GM18520 (cell line): ENCODE data around the gene TM9SF3.

Experiments used
- ATAC-seq: cut with Tn5 transposase; IDR thresholded peaks from one replicate; pipeline ENCODE4 v1.9.1; 2021; ENCODE audit not compliant: unreplicated experiment

TM9SF3 gene

DNA sequence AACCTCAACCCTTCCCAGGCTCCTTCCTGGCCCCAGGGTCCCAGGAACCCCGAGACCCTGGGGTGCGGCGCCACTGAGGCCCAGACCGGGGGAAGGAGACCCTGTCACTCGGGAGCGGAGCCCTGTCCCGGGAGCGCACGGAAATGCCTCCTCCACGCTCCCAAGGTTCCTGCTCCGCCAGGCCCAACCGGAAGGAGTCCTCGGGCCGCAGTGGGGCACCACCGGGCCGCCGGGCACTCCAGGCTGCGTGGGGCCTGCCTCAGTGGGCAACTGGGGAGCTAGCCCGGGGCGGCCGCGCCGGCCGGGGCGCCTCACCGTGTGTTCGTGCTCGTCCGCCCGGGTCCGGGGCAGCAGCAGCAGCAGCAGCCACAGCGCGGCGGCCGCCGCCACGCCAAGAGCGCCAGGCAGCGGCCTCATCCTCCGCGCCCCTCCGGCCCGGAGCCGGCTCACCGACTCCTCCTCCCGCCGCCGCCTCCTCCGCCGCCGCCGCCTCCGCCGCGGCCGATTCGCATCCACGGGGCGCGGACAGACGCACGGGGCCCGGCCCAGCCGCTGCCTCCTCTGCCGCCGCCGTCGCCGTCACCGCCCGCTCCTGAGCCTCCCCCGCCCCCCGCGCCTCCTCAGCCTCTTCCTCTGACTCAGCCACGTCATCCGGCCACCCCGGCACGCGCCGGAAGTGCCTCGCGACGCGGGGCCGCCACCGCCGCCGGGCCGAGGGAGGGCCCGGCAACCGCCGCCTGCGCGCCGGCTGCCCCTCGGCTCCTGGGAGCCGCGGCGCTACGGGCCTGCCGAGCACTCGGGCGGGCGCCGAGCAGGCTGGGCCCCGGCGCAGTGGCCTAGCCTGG is at the start of gene TM9SF3:
TM9SF3 (minus strand) TSS at position 594 of the 845 bp plus-strand sequence; CDS start at position 417, 177 bp downstream.
- ATAC-seq, result peak; percentile 52

DNA sequence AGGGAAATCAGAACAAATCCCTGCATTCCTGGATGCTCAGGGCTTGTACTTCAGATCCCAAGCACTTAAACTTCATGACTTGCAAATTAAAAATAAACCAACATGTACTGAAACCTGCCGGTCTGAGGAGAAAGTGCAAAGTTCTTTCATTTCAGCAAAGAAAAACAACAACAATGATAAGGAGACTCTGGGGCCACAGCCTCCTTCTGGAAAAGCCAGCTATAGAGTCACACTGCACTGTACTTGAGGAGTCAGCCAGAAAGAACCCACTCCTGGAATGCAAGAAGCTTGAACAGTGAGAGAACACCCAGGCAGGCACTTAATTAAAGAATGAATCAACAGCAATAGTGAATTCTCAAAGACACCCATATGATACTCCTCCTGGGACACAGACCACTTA is 49.7 kb upstream of the TM9SF3 start:
- ATAC-seq, result no peak

DNA sequence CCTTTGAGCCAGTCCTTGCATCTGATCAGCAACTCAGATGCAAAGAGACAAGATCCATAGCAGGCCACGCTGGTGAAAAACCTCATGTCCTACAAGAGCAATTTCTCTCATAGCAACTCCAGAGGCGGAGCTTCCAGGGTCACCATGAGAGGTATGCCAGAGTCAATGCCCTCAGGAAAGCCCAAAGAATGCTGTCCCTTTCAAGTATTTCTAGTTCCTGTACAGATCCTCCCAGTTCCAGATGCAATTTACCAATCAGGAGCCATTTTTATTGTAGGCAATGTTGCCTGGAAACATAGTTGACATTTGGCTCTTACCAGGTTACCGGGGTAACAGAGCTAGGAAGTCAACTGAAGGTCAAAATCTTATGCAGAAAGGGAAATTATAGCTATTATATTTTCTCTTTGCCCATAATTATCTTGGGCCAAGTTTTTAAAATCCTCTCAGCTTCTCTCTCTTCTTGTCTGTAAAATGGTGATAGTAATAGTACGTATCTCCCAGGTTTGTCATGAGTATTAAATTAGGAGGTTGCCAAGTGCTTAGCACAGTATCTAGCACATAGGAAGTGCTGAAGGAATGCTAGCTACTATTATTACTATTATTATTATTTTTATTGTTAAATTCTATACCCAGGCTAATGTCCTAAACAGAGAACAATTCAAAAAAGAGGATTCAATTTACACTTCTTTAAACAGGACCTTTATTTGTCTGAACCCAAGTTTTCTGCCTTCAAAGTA is 46.3 kb upstream of the TM9SF3 start:
- ATAC-seq, result no peak

DNA sequence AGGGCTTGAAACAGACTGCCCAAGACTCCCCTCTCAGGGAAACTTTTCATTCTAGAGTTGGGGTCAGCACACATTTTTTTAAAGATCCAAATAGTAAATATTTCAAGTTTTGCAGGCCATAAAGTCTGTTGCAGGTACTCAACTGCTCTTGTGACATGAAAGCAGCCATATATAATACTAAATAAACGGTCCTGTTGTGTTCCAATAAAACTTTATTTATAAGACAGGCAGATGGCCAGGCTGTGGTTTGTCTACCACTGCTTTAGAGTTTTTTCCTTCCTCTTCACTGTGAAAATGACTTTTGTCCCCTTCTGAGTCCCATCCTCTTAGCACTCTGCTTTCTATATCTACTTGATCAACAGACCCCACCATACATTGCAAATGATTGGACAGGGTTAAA is 40.5 kb upstream of the TM9SF3 start:
- no peak for ATAC-seq

DNA sequence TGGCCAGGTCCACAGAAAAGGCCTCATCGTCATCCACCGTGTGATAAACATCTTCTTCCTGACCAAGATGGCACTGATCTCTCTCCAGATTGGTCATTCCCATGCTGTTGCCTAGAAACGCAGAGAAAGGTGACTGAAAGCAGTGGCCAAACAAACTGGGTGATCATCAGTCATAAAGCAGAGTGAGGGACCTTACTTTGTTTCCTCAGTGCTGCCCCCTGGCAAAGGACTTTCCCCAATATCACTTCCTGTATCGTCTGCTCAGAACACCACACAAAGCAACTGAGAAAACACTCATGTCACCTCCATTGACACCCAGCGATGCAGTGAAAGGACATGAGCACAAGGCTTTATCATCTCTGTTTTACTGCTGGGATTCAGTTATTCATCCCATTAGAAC is 40.0 kb upstream of the TM9SF3 start:
- ATAC-seq, result no peak

DNA sequence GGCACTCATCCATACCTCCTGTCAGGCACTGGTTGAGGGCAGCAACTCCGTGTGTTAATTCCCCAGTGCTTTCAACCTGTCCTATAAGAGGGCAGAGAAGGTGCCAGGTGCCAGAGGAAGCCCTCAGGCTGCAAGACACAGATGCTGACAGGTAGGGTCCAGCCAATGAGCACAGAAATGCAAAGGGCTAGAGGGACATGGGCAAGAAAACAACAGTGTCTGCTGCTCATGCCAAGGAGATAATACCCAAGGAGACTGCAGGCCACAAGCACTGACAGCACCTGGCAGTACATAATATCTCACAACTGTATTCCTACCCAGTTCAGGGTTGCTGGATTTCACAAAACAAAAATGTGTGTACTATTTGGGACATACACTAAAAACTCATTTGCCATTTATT is 38.4 kb upstream of the TM9SF3 start:
- ATAC-seq, result no peak

DNA sequence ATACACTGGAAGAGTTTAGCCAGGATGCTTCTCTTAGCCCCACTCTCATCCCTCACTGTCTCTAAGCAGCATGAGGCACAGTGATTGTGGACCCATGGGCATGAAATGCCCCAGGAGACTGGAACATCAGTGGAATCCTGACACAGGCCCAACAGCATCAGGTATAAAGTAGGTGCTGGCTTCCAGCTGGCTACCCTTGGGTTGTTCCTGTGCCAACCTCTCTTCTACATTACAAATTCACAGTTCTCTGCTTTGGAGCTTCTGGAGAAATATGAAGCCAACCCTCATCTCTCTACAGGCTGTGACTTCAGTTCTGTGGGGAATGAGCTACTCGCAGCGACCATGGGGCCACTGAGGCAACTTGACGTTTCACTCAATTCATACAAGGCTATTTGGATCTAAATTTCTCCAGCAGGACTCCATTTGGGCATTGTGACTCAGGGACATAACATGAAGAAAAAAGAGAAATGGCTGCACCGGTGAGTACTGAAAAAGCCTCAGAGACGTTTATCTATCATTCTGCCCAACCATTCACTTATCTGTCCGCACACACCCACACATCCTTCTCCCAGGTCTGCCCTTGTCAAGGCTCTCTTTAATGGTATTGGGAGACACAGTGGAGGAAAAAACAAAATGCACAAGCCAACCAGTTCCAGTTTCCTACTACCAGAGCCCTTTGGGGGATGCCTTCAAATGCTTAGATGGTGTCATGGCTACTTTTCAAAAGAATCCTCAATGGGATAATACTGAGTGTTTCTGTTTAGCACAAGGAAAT is 35.4 kb upstream of the TM9SF3 start:
- ATAC-seq, result no peak

DNA sequence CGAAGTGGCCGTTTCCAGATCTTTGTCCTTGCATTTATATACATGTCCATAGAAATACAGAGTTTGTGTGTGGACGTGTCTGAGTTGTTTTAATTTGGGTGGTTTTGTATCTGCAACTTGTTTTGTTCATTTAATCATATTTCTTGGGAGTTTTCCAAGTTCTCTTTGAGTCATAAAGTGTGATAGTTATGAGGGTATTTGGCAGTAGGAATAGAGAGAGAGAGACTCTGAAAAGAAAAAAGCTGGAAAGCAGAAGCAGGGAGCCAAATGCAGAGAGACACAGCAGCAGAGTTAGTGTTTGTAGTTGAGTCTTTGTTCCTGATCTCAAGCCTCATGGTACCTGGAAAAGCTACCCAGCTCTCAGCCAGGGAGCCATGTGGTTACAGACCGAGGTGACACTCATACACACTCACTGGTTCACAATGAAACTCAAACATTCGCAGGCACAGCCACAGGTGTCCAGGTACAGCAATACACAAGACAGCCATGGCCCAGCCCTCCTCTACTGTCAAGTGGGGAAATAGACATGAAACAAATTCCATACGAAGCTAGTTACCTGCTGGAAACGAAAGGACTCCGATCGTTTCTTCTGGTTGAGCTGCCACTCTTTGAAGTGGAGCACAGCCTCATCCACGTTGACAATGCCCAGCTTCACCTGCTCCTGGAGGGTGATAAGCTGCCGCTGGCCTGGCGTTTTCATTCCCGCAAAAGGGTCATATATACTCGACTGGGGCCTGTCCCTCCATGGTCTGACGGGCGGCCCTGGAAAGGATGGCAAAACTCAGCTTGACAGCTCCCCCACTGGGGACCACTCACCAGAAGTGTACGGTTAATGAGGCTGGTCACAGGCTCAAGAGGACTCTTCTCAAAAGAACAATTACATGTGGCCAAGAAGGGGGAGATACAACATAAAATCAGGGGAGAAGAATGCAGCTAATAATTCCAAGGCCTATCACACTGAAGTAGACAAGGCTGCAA is 33.3 kb upstream of the TM9SF3 start:
- ATAC-seq, result no peak

DNA sequence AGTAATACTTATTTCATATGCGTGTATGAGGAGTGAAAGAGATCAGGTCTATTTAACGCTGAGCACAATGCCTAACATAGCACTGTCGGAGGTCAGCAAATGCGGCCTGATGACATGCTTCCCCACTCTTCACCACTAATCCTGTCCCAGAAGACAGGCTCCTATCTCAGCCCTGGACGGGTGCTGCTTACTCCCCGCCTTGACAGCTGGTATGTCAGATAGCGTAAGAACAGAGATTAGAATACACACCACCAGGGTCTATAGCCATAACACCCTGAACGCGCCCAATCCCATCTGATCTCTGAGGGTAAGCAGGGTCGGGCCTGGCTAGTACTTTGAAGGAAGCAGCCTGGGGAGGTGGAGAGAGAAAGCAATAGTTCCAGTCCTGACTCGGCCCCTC is 32.3 kb upstream of the TM9SF3 start:
- no peak for ATAC-seq

DNA sequence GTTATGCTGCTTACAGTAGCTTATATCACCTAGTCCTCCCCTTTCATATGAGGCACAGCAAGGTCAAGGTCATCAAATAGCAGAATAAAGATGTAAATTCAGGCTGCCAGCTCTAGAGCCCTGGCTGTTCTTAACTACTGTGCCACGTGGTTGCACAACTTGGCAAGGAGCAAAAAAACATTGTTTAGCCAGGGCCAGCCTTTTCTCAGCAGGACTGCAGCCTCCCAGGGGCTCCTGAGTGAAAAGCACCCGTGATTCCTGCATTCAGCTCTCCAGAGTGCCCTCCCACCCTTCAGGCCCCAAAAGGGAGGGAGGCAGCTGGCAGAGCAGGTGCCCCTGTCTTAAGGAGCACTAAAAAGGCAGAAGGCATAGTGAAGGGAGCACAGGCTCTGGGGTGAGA is 31.8 kb upstream of the TM9SF3 start:
- ATAC-seq, result no peak

DNA sequence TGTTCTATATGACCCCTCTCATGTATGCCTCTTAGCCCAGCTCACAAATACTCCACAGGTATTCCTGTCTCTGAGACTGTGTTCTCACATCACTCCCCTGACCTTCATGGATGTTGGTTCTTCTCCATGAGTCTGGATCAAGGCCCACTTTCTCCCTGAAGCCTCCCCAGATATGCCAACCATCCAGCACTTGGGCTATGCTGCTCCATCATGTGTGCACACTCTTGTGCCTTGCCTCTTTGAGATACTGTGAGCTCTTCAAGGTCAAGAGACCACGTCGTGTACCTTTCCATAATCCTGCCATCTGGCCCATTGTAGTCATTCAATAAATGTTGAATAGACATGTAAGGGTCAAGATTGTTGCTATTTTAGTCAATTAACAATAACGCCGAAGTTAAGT is 30.1 kb upstream of the TM9SF3 start:
- ATAC-seq, result no peak

DNA sequence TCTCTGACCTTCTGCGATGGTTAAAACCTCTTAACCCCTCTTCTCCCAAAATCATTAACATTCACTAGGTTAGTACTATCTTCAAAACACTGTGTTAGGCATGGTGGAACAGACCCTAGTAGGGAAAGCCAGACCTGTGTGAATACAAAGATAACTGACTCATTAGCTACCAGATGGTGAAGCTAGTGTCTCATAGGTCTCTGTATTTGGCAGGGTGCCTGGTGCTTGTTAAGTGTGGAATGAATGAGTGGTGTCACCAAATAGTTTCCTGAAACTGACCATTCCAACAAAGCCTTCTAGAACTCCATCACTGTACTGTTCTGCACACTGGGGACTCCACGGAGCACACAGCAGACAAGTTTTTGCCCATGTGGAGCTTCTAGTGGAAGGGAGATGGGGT is 27.7 kb upstream of the TM9SF3 start:
- no peak for ATAC-seq

DNA sequence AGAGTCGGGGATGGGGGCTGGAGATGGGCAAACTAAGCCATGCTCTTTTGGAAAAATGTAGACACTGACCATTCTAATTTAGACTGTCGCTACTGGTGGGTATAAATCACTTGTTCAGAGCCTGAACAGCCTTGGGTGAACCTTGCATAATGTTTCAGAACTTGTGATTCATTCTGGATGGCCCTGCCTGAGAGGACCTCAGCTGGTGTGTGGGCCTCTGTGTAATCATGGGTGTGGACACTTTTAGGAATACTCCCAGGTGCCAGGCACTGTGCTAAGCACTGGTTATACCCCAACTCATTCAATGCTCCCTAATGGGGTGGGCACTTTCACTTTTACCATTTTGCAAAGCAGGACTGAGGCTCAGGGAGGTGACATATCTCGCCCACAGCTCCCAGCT is 26.8 kb upstream of the TM9SF3 start:
- no peak for ATAC-seq

DNA sequence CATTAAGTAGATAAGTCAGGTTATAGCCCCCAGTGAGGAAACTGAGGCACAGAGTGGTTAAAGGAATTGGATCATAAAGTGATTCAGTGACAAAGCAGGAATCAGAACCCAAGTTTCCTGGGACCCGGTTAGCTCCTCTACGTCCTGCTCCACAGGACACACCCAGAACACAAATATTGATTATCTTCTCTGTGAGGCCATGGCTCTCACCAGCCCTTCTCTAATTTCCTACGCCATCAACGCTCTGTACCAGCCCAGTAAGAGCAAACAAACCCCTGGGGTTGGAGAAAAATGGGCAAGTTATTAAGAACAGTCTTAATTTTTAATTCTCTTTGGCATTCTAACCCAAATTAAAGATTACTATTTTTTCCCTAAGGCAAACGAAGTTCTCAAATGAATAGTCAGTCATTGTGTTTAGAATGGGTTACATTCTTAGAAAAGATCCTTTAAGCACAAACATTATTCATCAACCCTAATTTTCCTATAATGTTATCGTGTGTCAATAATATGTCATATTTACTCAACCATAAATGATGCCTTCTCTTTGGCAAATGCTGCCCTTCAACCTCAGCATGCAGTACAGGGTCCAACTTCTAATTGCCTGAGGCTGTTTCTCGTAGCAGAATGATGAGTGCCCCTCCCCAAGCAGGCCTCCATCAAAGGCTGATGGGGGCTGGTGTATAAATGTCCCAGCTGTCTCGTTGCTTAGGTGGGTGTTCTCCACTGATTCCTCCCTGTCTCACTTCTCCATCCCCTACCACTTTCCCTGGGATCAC is 25.4 kb upstream of the TM9SF3 start:
- ATAC-seq, result no peak

DNA sequence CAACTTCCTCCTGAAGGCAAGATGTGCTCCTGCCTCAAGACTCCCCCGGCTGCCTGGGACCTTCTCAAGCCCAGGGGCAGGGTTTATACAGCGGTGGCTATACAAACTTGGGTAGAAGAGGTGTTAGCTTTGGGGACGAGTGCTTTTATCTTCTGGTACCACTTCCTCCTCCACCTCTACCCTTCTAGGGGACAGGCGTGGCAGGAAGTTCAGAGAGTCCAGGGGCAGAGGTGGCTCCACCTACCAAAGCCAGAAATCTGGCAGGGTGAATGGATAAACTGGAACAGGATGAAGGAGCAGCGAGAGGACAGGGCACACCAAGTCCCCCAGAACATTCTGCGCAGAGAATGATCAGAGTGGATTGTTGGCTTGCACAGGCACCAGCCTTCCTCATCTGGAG is 24.0 kb upstream of the TM9SF3 start:
- no peak for ATAC-seq

DNA sequence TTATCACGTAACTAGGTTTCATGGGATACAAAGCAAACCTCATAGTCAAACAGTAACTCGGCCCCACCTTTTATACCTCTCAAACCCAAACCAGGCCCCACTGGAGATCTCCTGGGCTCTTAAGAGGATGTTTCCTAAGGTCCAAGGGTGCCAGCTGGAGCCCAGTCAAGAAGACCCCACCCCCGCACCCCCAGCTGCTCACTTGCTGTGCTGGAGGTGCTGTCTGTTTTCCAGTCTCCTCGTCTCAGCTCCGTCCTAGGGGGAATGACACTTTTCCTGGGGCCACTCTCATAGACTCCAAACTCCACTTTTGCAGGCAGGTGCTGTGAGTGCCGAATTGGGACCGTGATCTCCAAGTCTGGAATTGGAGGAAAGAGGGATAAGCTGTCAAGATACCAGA is 22.7 kb upstream of the TM9SF3 start:
- ATAC-seq, result no peak

DNA sequence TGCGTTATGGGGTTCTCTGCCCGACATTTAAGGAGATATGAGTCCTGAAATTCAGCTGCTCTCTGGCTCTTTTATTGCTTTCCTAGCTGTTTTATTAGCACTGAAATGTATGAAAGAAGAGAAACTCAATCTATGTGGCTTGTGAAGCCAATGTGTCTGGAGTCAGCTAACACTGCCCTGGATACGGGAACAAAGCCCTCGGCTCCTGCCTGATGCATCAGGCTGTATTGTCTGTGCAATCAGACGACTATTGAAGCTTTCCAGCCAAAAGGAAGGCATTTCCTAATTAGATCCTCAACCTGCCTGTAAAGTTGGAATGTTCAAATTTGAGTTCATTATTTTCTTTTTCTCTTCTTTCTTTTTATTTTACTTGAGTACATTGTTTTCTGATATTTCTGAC is 22.0 kb upstream of the TM9SF3 start:
- no peak for ATAC-seq

DNA sequence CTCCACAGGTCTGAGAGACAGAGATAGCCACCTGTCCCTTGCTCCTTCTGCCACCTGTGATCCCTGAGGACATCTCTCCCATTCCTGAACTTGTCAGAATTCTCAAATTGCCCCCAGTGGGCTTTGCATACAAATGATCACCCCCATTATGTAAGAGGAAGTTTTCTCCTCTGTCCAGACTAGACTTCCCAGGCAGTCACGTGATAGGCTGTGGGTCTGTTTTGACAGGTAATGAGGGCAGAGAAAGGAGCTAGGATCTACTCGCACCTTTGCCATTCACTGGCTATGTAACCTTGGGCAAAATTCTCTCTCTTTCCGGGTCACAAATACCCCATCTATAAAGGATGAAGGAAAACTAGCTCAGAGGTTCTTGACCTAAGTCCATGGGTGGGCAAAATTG is 21.4 kb upstream of the TM9SF3 start:
- no peak for ATAC-seq

DNA sequence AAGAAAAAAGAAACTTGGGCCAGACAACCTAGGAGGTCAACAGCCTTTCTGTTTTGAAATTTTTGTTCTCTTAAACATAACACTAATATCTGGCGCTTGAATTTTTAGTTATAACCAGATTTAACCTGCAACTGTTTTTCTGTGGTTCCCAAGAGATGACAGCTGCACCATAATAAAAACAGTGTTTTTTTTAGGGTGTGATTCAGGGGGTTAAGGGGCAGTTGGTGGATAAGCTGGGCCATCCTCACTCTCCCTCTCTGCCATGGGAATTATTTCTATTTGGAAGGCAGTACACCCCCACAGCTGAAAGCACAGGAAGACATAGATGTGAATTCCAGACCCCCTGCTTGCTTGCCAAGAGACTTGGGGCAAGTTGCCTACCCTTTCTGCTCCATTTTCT is 20.1 kb upstream of the TM9SF3 start:
- ATAC-seq, result no peak

DNA sequence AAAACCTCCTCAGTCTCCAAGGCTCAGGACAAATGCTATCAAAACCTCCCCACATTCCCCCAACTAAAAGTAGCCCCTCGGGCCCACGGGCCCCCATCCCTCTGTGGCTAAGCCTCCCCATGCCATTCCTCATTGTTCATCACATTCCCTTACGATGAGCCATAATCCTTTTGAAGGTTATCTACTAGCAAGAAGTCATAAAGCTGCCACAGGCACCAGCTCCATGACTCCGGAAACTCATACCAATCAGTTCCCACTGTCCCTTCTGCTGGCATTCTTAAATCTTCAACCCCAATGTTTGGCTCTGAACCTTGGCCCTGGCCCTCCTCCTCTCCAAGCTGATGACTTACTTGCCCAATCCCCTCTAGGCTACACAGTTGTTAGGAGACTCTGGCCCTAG is 19.4 kb upstream of the TM9SF3 start:
- no peak for ATAC-seq
